HG03196 (cell line): ENCODE data around the gene MYADM.

Experiments
- ATAC-seq: cut with Tn5 transposase; IDR thresholded peaks from one replicate; pipeline ENCODE4 v1.9.1; 2021; ENCODE audit not compliant: unreplicated experiment

MYADM gene

GRCh38 chr19:53909471-53910169, 41.9 kb downstream of the MYADM start:
- no peak for ATAC-seq

GRCh38 chr19:53910170-53910518, 42.5 kb downstream of the MYADM start:
- no peak for ATAC-seq

GRCh38 chr19:53912653-53913052, 45.0 kb downstream of the MYADM start:
- no peak for ATAC-seq

GRCh38 chr19:53915000-53915399, 47.3 kb downstream of the MYADM start:
- ATAC-seq, result no peak

- no peak for ATAC-seq
Observed at GRCh38 chr19:53916004-53916403, 48.3 kb downstream of the MYADM start.

GRCh38 chr19:53917356-53917755, 49.7 kb downstream of the MYADM start:
- no peak for ATAC-seq
